Esophagus muscularis mucosa (tissue), 4 donors: Measurements from ENCODE around the gene IGF2R. TPM values are rescaled to one million over a fixed set of nuclear protein-coding genes. Genes with fewer than 3 reads are reported as not detected.

Experiments used
- DNase-seq: peaks from one replicate; pipeline ENCODE4 v3.0.0-alpha.2; 2017; ENCODE audit errors: extremely low spot score
- H3K27ac ChIP-seq, 4 donors: fragments of 200-600 bp; sonication (generic); replicated peaks in 1 of 4; 1 replicate in 3 of 4; 2 replicates in 1 of 4; pipeline ENCODE4 v1.5.1; 2016 to 2019; ENCODE audit warnings: mild to moderate bottlenecking in 1 of 4
- H3K27me3 ChIP-seq, 4 donors: fragments of 200-600 bp; sonication (generic); one replicate each; pipeline versions ENCODE4 v1.5.1 to v1.6.0; 2016 to 2019
- H3K36me3 ChIP-seq, 4 donors: fragments of 200-600 bp; sonication (generic); one replicate each; pipeline ENCODE4 v1.5.1; 2016 to 2019
- H3K4me1 ChIP-seq, 4 donors: fragments of 200-600 bp; sonication (generic); one replicate each; pipeline ENCODE4 v1.5.1; 2016 to 2019
- H3K4me3 ChIP-seq, 4 donors: fragments of 200-600 bp; sonication (generic); 1 replicate in 2 of 4; 2 replicates in 2 of 4; pipeline ENCODE4 v1.5.1; 2016 to 2019; ENCODE audit warnings: mild to moderate bottlenecking in 4 of 4, moderate library complexity in 1 of 4
- H3K9me3 ChIP-seq, 4 donors: fragments of 200-600 bp; sonication (generic); 1 replicate in 3 of 4; 2 replicates in 1 of 4; pipeline ENCODE4 v1.5.1; 2016 to 2019
- CTCF ChIP-seq, 3 experiments: fragments of 200-600 bp in 2 of 3; fragments of 450-650 bp in 1 of 3; sonication (generic) in 2 of 3; IDR thresholded peaks; one replicate each; pipeline ENCODE4 v1.5.1; 2017 to 2019; ENCODE audit warnings: antibody characterized with exemption in 3 of 3, mild to moderate bottlenecking in 2 of 3, moderate library complexity in 1 of 3
- EP300 ChIP-seq: sonication (generic); formaldehyde crosslinking; IDR thresholded peaks from one replicate; pipeline ENCODE4 v1.6.1; 2017; ENCODE audit warnings: antibody characterized with exemption
- POLR2A ChIP-seq: fragments of 450-650 bp; IDR thresholded peaks from one replicate; pipeline ENCODE4 v1.6.1; 2017; ENCODE audit warnings: antibody characterized with exemption, moderate library complexity, mild to moderate bottlenecking, low read depth
- POLR2AphosphoS5 ChIP-seq, 2 donors: sonication (generic); formaldehyde crosslinking; IDR thresholded peaks; one replicate each; pipeline ENCODE4 v1.6.1; 2017; ENCODE audit warnings: antibody characterized with exemption in 2 of 2
- WGBS: methylation state at CpG from one replicate; pipeline ENCODE4 v1.1.5; 2018; 5-methylcytosine and 5-hydroxymethylcytosine counted together
- intact Hi-C: fragments of 100-400 bp; cut with DNase I; formaldehyde crosslinking; loops from one replicate; pipeline ENCODE4 v1.15.1; 2023
- total RNA-seq, 4 donors: library from RNA; depleted of rRNA; stranded (reverse); fragments of >200 nt; gene quantifications; one replicate each; pipeline versions ENCODE4 v1.1.0 to v1.2.1, GENCODE V29; 2016

The IGF2R gene
- total RNA-seq, 4 donors from 2014 or later = 43.6 to 75.3 (median 58.4) TPM

GRCh38 chr6:160081398-160081797 is 112.5 kb downstream of the IGF2R start:
- no peak for DNase-seq
- Histone ChIP-seq H3K36me3 (peaks cover 83 to 100% (median 94%) of the 10 kb centered on the region in 4 donors), H3K27me3 (no peaks in the 10 kb centered on the region), H3K4me3 (no peak overlapping the region), H3K9me3 (no peaks in the 10 kb centered on the region), H3K27ac (no peak overlapping the region), H3K4me1 (no peaks in the 10 kb centered on the region)
- intact Hi-C loops = no loop called here
- TF ChIP-seq POLR2AphosphoS5 (IDR thresholded peaks at IDR 0.05) = no peak
- no peak for TF ChIP-seq EP300
- TF ChIP-seq CTCF (IDR thresholded peaks at IDR 0.05) = no peak
- no peak for TF ChIP-seq POLR2A
- WGBS = 94% methylated on average over 11 of the region's 11 CpGs

DNA sequence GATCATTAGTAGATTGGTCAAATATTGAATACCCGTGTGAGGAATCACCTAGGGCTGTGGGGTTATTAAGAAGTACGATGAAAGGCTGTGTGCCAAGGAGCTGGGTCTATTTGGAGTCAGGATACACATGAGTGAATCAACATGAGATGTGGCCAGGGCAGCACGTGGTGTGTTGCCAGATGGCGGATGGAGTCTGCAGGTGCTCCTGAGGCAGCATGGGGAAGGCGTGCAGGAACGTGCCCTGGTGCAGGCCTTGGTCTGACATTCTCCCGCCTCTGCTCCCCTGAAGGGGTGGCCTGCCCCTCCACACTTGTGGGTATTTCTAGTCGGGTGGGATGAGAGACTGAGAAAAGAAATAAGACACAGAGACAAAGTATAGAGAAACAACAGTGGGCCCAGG is 113.7 kb downstream of the IGF2R start:
- no peaks in the 10 kb centered on the region for H3K27me3 ChIP-seq
- DNase-seq = no peak
- no peak for TF ChIP-seq EP300
- no peak for TF ChIP-seq CTCF (IDR thresholded peaks at IDR 0.05)
- TF ChIP-seq POLR2A = no peak
- no peak for TF ChIP-seq POLR2AphosphoS5 (IDR thresholded peaks at IDR 0.05)
- H3K4me1 ChIP-seq = no peaks in the 10 kb centered on the region
- intact Hi-C loops = no loop called here
- H3K4me3 ChIP-seq = no peak overlapping the region
- 87% methylated on average over 8 of the region's 8 CpGs for WGBS
- no peaks in the 10 kb centered on the region for H3K9me3 ChIP-seq
- H3K27ac ChIP-seq = no peak overlapping the region
- peaks cover 77 to 100% (median 96%) of the 10 kb centered on the region in 4 donors for H3K36me3 ChIP-seq

DNA sequence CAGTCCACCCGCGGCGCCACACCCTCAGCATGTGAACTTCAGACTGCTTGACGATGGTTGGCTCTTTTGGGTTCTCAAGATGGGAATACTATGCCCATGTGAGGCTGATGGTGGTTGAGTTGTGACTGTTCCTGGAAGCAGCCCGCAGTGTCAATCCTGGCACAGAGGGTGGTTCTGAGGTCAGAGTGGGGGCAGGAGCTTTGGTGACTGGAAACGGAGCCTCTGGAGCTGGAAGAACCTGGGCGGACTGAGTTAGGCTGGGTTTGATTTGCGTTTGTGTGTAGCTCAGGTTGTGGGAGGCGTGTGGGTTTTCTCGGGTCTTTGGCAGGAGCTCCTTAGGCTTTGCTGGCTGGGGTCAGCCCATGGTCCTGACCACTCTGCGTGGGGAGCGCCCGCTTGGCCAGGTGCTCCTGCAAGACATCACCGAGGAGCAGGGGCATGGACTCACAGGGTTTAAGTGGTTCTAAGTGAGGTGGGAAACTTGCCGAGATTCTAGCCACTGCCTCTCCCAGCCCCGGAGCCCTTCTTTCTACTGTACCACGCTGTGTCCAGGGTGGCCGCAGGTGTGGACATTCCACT is 115.4 kb downstream of the IGF2R start:
- no peak for TF ChIP-seq EP300
- TF ChIP-seq POLR2AphosphoS5 (IDR thresholded peaks at IDR 0.05) = no peak
- TF ChIP-seq CTCF (IDR thresholded peaks at IDR 0.05) = no peak
- no peak for TF ChIP-seq POLR2A
- Histone ChIP-seq H3K4me1 (peaks cover 0 to 13% (median 9%) of the 10 kb centered on the region in 4 donors), H3K9me3 (no peaks in the 10 kb centered on the region), H3K36me3 (peaks cover 70 to 100% (median 91%) of the 10 kb centered on the region in 4 donors), H3K27ac (no peak overlapping the region), H3K27me3 (no peaks in the 10 kb centered on the region), H3K4me3 (no peak overlapping the region)
- 94% methylated on average over 11 of the region's 18 CpGs for WGBS
- DNase-seq = no peak
- intact Hi-C loops = no loop called here

GRCh38 chr6:160085226-160085625 is 116.3 kb downstream of the IGF2R start:
- DNase-seq = no peak
- no peak for TF ChIP-seq EP300
- TF ChIP-seq CTCF (IDR thresholded peaks at IDR 0.05) = no peak
- TF ChIP-seq POLR2A = no peak
- TF ChIP-seq POLR2AphosphoS5 (IDR thresholded peaks at IDR 0.05) = no peak
- Histone ChIP-seq H3K4me1 (peaks cover 0 to 13% (median 9%) of the 10 kb centered on the region in 4 donors), H3K27ac (no peak overlapping the region), H3K9me3 (no peaks in the 10 kb centered on the region), H3K4me3 (no peak overlapping the region), H3K27me3 (no peaks in the 10 kb centered on the region), H3K36me3 (peaks cover 69 to 100% (median 91%) of the 10 kb centered on the region in 4 donors)
- intact Hi-C loops = no loop called here
- 79% methylated on average over 5 of the region's 5 CpGs for WGBS
